GM18870 (cell line): ENCODE data around the gene TMEM239.
"Not testable (repeated sequence)": the region's sequence is repeated elsewhere in the genome, so short reads cannot be mapped to it uniquely, and the experiment has no call there.

ENCODE experiments used
- ATAC-seq: cut with Tn5 transposase; IDR thresholded peaks from one replicate; pipeline ENCODE4 v1.9.1; 2021; ENCODE audit warnings: moderate library complexity; ENCODE audit not compliant: unreplicated experiment

TMEM239 gene

GRCh38 chr20:2816030-2816582 is at the start of gene TMEM239:
Gene TMEM239 (plus strand): TSS chr20:2816364. CDS start chr20:2816555, 191 bp downstream.
- no peak for ATAC-seq

GRCh38 chr20:2767768-2768631 is 48.2 kb upstream of the TMEM239 start:
- no peak for ATAC-seq

DNA sequence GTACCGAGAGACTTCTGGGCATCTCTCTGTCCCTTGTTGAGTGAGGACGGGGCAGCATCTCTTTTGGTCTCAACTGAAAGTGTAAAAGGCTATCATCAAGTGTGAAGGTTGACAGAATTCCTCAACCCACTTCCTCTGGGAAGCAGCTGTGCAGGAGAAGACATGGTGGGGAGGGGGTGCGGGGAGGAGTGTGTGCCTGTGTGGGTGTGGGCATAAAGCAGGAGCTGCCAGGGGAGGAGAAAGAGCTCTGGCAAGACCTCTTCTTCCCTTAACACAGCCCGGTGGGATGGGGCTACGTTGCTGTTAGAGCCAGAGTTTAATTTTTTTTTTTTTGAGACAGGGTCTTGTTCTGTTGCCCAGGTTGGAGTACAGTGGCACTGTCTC is 47.5 kb upstream of the TMEM239 start:
- no peak for ATAC-seq

GRCh38 chr20:2770091-2770490 is 46.1 kb upstream of the TMEM239 start:
- not testable (repeated sequence) for ATAC-seq

GRCh38 chr20:2771631-2772080 is 44.5 kb upstream of the TMEM239 start:
- no peak for ATAC-seq

GRCh38 chr20:2773812-2774211 is 42.4 kb upstream of the TMEM239 start:
- ATAC-seq = no peak

GRCh38 chr20:2775139-2775538 is 41.0 kb upstream of the TMEM239 start:
- no peak for ATAC-seq

DNA sequence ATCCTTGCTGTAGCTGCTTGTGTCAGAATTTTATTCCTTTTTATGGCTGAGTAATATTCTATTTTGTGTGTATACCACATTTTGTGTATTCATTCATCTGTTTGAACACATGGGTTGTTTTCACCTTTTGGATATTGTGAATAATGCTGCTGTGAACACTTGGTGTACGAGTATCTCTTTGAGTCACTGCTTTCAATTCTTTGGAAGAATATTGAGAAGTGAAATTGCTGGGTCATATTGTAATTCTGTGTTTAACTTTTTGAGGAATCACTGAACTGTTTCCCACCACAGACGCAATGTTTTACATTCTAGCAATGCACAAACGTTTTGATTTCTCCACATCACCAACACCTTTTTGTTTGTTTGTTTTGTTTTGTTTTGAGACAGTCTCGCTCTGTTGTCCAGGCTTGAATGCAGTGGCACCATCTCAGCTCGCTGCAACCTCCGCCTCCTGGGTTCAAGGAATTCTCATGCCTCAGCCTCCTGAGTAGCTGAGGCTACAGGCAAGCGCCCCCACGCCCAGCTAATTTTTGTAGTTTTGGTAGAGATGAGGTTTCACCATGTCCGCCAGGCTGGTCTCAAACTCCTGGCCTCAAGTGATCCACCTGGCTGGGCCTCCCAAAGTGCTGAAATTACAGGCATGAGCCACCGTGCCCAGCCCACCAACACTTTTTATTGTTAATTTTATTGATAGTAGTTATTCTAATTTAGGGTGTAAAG is 37.4 kb upstream of the TMEM239 start:
- no peak for ATAC-seq

GRCh38 chr20:2780948-2781347 is 35.2 kb upstream of the TMEM239 start:
- no peak for ATAC-seq

DNA sequence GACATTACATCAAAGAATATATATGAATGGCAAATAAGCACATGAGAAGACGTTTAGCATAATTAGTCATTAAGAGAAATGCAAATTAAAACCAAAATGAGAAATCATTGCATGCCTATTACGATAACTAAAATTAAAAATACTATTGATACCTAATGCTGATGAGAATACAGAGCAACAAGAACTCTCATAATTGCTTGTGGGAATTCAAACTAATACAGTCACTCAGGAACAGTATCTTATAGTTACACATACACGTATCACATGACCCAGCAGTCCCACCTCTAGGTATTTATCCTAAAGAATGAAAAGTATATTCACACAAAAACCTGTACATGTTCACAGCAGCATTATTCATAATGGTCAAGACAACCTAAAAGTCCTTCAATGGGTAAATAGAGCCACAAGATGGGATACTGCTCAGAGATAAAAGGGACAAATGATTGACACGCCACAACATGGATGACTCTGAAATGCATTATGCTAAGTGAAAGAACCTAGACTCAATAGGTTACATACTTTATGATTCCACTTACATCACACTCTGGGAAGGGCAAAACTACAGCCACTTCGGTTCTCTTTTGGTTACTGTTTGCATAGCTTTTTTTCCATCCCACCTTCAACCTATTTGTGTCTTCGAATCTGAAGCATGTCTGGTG is 32.1 kb upstream of the TMEM239 start:
- ATAC-seq = no peak

DNA sequence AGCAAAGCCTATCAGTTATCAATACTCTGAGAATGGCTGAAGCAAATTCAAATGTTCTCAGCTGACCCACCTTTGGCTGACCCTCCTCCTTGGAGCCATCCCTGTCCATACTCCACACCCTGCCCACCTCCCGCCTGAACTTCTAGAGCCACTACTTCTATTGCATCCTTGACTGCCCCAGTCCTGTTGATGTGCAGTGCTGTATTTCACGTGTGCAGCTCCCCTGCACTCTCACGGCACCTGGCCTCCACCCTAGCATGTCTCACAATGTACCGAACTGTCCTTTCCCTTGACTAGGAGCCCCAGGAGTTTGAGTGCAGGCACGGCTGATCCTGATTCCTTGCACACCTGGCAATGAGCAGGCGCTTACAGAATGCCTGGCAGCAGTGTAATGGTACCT is 22.7 kb upstream of the TMEM239 start:
- ATAC-seq = no peak

GRCh38 chr20:2794202-2794748 is 21.9 kb upstream of the TMEM239 start:
- no peak for ATAC-seq

- no peak for ATAC-seq
Observed at GRCh38 chr20:2794866-2795447, 21.2 kb upstream of the TMEM239 start.

DNA sequence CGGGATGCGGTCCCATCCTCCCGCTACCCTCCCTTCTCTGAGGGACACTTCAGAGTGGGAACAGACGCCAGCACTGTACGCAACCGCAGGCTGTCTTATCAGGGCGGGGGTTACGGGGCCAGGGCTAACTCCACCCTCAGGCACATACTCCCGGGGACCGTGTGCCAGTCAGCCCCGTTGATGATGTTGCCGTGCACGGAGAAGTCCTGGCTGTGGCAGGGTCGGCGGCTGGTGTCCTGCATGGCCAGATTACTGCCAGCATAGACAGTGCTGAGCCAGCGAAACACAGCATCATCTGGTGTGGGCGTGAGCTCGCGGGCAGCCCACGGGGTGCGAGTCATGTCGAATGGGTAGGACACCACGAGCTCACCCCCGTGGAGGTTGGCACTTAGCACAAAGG is 20.7 kb upstream of the TMEM239 start:
- no peak for ATAC-seq

GRCh38 chr20:2796011-2796660 is 20.0 kb upstream of the TMEM239 start:
- ATAC-seq = no peak

DNA sequence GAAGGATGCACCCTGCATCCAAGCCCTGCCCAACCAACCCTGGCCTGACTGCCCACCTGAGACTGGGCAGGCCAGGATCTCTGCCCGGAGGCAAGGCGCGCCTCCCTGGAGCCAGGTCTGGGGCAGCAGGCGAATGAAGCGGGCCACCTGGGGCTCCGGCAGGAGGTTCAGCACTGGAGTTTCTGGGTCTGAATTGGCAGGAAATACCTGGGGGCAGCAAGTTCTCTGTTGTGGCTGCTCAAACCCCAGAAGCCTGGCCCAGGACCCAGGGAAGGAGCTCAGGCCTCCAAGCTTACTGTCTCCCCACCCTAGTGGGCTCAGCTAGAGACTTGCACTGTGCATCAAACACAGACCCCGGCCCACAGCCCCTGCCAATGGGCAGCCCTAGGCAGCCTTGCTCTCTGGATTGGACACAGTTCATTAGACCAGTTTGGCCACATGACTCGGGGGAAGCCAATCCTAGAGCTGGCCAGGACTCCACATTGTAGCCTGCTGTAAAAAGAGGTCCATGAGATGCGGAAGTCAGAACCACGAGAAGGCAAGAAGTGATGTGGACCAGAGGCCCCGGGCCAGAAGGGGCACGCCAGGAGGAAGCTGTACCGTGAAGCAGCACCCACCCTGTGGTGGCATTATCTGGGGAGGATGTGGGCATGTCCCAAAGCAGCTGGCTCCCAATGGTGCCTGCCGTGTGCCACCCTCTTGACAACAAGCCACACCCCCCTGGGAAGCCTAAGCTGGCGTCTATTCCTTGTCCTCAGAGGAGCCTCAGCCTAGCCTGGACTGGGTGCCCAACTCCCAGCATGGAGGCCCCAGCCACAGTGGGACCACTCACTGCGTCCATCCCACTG is 18.8 kb upstream of the TMEM239 start:
- ATAC-seq = no peak

GRCh38 chr20:2798095-2798805 is 17.9 kb upstream of the TMEM239 start:
- no peak for ATAC-seq

- ATAC-seq = no peak
Observed at GRCh38 chr20:2798814-2799213, 17.4 kb upstream of the TMEM239 start.

GRCh38 chr20:2799271-2799670 is 16.9 kb upstream of the TMEM239 start:
- no peak for ATAC-seq
